VCaP (cell line): ENCODE measurements around the gene BBX.

ENCODE experiments used
- H3K27ac ChIP-seq: fragments of 450-650 bp; 2 replicates; pipeline ENCODE4 v1.5.1; 2017
- TF ChIP-seq, protein P1 (sequence below): fragments of 450-650 bp; conservative IDR thresholded peaks from 2 replicates; pipeline ENCODE4 v1.5.1; 2017; ENCODE audit warnings: mild to moderate bottlenecking, moderate library complexity

Gene BBX

DNA sequence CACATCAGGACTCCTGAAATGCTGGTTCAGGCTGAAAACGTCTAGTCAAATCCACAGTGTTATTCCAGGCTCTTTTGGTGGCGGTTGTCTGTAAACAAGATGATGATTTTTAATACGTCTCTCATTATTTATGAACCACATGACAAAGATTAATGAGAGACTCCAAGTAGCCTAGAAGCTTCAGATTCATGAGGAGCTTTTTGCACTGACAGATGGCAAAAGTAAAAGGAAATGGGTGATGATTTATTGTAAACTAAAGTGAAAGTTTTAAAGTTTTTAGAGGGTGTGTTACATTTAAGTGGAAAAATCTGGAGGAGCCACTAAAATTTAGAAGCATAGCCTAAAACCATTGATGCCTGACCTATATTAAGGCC is 77.0 kb downstream of the BBX start:
- peak overlapping the region; percentile 89 for H3K27ac ChIP-seq
- TF ChIP-seq, protein P1, sequence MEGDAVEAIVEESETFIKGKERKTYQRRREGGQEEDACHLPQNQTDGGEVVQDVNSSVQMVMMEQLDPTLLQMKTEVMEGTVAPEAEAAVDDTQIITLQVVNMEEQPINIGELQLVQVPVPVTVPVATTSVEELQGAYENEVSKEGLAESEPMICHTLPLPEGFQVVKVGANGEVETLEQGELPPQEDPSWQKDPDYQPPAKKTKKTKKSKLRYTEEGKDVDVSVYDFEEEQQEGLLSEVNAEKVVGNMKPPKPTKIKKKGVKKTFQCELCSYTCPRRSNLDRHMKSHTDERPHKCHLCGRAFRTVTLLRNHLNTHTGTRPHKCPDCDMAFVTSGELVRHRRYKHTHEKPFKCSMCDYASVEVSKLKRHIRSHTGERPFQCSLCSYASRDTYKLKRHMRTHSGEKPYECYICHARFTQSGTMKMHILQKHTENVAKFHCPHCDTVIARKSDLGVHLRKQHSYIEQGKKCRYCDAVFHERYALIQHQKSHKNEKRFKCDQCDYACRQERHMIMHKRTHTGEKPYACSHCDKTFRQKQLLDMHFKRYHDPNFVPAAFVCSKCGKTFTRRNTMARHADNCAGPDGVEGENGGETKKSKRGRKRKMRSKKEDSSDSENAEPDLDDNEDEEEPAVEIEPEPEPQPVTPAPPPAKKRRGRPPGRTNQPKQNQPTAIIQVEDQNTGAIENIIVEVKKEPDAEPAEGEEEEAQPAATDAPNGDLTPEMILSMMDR, result no peak

DNA sequence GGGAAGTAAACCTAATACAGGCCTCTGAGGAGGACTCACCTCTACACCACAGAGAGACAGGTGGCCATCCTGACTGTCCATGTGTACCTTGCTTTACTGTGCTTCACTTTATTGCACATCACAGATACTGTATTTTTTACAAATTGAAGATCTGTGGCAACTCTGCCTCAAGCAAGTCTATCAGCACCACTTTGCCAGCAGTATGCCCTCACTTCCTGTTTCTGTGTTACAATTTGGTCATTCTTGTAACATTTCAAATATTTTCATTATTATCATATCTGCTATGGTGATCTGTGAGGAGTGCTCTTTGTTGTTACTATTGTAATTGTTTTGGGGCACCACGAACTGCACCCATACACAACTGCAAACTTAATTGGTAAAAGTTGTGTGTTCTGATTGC is 78.0 kb downstream of the BBX start:
- H3K27ac ChIP-seq, result peak overlapping the region; percentile 89; the same call in 1 of the 2 replicates
- TF ChIP-seq, protein P1, result no peak

DNA sequence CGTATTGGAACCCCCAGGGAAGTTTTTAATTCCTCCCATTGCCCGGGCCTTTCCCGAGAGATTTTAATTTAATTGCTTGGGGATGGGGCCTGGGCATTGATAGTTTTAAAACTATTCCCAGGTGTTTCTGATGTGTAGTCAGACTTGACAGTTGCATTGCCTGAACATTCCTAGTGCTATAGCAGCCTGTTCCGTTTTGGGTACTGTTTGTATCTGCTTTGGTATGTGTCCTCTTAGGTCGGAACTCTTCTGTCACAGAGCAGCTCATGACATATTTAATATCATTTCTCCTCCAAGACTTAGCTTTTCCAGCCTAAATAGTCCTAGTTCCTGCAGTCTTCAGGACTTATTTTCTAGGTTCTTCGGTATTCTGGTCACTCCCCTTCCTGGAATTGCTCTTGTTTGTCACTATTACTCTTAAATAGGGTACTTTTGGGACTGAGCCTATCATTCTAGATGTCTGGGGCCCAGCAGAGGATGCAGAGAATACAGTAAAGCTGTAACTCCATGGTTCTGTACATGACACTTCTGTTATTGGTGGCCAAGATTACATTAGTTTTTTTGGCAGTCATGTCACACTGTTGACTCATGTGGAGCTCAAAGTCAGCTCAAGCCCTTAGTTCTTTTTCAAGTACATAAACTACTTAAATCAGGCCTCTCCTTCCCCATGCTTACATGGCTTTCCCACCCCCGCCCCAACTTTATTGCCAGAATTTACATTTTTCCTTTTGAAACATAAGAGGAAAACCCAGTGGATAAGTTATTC is 81.5 kb downstream of the BBX start:
- H3K27ac ChIP-seq, result no peak overlapping the region
- TF ChIP-seq, protein P1, result no peak

DNA sequence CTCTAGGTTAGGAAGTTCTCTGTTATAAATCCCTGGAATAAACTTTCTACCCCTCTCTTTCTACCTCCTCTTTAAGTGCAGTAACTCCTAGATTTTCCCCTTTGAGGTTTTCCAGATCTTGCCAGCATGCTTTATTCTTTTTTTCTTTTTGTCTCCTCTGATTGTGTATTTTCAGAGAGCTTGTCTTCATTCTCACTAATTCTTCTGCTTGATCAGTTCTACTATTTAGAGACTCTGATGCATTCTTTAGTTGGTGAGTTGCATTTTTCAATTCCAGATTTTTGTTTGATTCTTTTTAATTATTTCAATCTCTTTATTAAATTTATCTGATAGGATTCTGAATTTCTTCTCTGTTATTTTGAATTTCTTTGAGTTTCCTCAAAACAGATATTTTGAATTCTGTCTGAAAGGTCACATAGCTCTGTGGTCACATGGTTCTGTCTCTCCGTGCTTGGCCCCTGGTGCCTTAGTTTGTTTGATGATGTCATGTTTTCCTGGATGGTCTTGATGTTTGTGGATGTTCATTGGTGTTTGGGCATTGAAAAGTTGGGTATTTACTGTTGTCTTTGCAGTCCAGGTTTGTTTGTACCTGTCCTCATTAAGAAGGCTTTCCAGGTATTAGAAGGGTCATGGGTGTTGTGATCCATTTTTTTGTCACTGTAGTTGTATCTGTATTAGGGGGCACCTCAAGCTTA is 89.2 kb downstream of the BBX start:
- TF ChIP-seq, protein P1, result no peak
- no peak overlapping the region for H3K27ac ChIP-seq

DNA sequence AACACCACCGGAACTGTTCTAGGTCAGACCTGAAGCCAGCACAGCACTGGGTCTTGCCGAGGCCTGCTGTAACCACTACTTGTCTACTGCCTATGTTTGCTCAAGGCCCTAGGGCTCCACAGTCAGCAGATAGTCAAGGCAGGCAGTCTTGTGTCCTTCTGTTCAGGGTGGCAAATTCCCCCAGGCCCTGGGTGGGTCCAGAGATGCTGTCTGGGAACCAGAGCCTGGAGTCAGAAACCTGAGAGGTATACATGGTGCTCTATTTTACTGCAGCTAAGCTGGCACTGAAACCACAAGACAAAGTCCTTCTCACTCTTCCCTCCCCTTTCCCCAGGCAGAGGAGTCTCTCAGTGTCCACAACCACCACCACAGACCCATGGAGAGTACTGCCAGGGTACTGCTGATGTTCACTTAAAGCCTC is 89.9 kb downstream of the BBX start:
- TF ChIP-seq, protein P1, result no peak
- H3K27ac ChIP-seq, result no peak overlapping the region

DNA sequence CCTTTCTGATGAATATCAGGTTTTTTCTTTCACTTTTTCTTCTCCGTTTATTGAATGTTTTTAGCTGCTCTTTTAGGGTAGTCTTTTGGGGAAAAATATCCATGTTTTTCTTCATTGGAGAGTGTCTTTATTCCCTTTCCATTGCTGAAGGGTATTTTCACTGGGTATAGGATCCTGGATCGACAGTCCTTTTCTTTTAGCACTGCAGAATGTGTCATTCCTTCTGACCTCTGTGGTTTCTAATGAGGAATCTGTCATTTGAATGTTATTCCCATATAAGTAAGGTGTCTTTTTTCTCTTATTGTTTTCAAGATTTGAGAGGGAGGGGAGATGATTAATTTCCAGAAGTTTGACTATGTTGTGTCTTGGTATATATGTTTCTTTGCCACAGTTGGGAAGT is 96.8 kb downstream of the BBX start:
- TF ChIP-seq, protein P1, result no peak
- H3K27ac ChIP-seq, result no peak overlapping the region

DNA sequence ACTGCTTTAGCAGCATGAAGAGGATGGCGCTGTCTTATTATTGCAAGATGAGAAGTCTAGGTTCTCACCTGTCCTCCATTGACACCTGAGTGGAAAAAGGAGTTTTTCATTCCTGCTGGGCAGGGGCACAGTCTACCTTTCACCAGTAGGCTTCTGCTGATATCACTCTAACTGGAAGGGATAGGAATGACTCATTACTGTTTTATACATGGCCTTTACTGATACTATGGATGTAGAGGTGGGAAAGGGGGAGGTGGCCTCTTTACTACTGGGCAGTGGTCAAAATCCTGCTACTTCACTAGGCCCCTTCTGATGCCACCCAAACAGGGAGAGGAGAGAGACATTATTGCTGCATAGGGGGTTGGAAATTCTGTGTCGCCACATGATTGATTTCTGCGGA is 97.8 kb downstream of the BBX start:
- TF ChIP-seq, protein P1, result no peak
- H3K27ac ChIP-seq, result no peak overlapping the region
